CD14-positive monocyte (primary cell): ENCODE data around the gene RELT. TPM values are rescaled to one million over a fixed set of nuclear protein-coding genes. Genes with fewer than 3 reads are reported as not detected.

Experiments used
- DNase-seq, 3 donors: peaks; one replicate each; pipeline ENCODE4 v3.0.0-alpha.2; 2011 to 2022
- H2AFZ ChIP-seq: 2 replicates; pipeline ENCODE4 v1.6.0; 2012; ENCODE audit warnings: mild to moderate bottlenecking, low read depth, low read length, inconsistent platforms; ENCODE audit not compliant: insufficient read depth, poor library complexity, severe bottlenecking
- H3K27ac ChIP-seq, 2 donors: 1 replicate in 1 of 2; 2 replicates in 1 of 2; pipeline ENCODE4 v1.5.1; 2012 to 2013; ENCODE audit warnings: low read length in 2 of 2, control low read depth in 1 of 2, inconsistent platforms in 1 of 2, low read depth in 1 of 2, mild to moderate bottlenecking in 1 of 2
- H3K27me3 ChIP-seq, 2 donors: one replicate each; pipeline versions ENCODE4 v1.6.0 to v1.6.1; 2011 to 2013; ENCODE audit warnings: low read length in 2 of 2; ENCODE audit not compliant: control insufficient read depth in 2 of 2, insufficient read depth in 2 of 2
- H3K36me3 ChIP-seq, 2 donors: replicated peaks in 1 of 2; 1 replicate in 1 of 2; 2 replicates in 1 of 2; pipeline versions ENCODE4 v1.5.1 to v1.6.1; 2012 to 2013; ENCODE audit warnings: low read length in 2 of 2, control low read depth in 1 of 2, inconsistent platforms in 1 of 2, mild to moderate bottlenecking in 1 of 2; ENCODE audit not compliant: insufficient read depth in 2 of 2, control insufficient read depth in 1 of 2
- H3K4me1 ChIP-seq, 2 donors: 1 replicate in 1 of 2; 2 replicates in 1 of 2; pipeline versions ENCODE4 v1.5.1 to v1.6.1; 2012 to 2013; ENCODE audit warnings: low read length in 2 of 2, control low read depth in 1 of 2, inconsistent platforms in 1 of 2, mild to moderate bottlenecking in 1 of 2, moderate library complexity in 1 of 2; ENCODE audit not compliant: insufficient read depth in 2 of 2, control insufficient read depth in 1 of 2
- H3K4me2 ChIP-seq: replicated peaks from 2 replicates; pipeline ENCODE3; 2012; ENCODE audit warnings: low read length, moderate library complexity, mild to moderate bottlenecking; ENCODE audit not compliant: poor library complexity, severe bottlenecking; ENCODE audit errors: extremely low read depth
- H3K4me3 ChIP-seq, 3 experiments: fragments of 200-600 bp in 1 of 3; sonication (generic) in 1 of 3; replicated peaks in 1 of 3; 1 replicate in 2 of 3; 2 replicates in 1 of 3; pipeline ENCODE4 v1.5.1; 2011 to 2013; ENCODE audit warnings: low read length in 3 of 3, mild to moderate bottlenecking in 3 of 3, control low read depth in 2 of 3, low read depth in 2 of 3, inconsistent platforms in 1 of 3, moderate library complexity in 1 of 3
- H3K79me2 ChIP-seq: 2 replicates; pipeline ENCODE4 v1.6.0; 2012; ENCODE audit warnings: mild to moderate bottlenecking, control low read depth, inconsistent platforms, low read length, moderate library complexity; ENCODE audit not compliant: insufficient read depth
- H3K9ac ChIP-seq: 2 replicates; pipeline ENCODE4 v1.6.0; 2017; ENCODE audit warnings: low read length, mild to moderate bottlenecking; ENCODE audit not compliant: insufficient read depth, poor library complexity, severe bottlenecking
- H3K9me3 ChIP-seq, 2 donors: replicated peaks in 1 of 2; 1 replicate in 1 of 2; 2 replicates in 1 of 2; pipeline versions ENCODE4 v1.5.1 to v1.6.1; 2012 to 2013; ENCODE audit warnings: low read length in 2 of 2, control low read depth in 1 of 2; ENCODE audit not compliant: control insufficient read depth in 1 of 2, insufficient read depth in 1 of 2
- H4K20me1 ChIP-seq: 2 replicates; pipeline ENCODE4 v1.6.0; 2012; ENCODE audit warnings: mild to moderate bottlenecking, low read length, control low read depth, moderate library complexity; ENCODE audit not compliant: insufficient read depth
- H3K27ac Mint-ChIP-seq, 7 donors: one replicate each; pipeline ENCODE4 v1.8.0; 2020; ENCODE audit warnings: mild to moderate bottlenecking in 7 of 7, mixed read lengths in 7 of 7, moderate library complexity in 6 of 7, inconsistent platforms in 2 of 7
- H3K27me3 Mint-ChIP-seq, 3 donors: one replicate each; pipeline ENCODE4 v1.8.0; 2021 to 2022; ENCODE audit warnings: low read depth in 3 of 3, mild to moderate bottlenecking in 3 of 3, mixed read lengths in 3 of 3, moderate library complexity in 3 of 3, inconsistent platforms in 1 of 3
- H3K36me3 Mint-ChIP-seq, 2 donors: one replicate each; pipeline ENCODE4 v1.8.0; 2020; ENCODE audit warnings: mixed read lengths in 2 of 2, inconsistent platforms in 1 of 2, mild to moderate bottlenecking in 1 of 2
- H3K4me1 Mint-ChIP-seq: one replicate; pipeline ENCODE4 v1.8.0; 2020; ENCODE audit warnings: mild to moderate bottlenecking, mixed read lengths
- H3K4me3 Mint-ChIP-seq, 2 donors: one replicate each; pipeline ENCODE4 v1.8.0; 2020; ENCODE audit warnings: mild to moderate bottlenecking in 2 of 2, mixed read lengths in 2 of 2, moderate library complexity in 1 of 2
- H3K9me3 Mint-ChIP-seq, 7 donors: one replicate each; pipeline ENCODE4 v1.8.0; 2020 to 2022; ENCODE audit warnings: mixed read lengths in 7 of 7, mild to moderate bottlenecking in 6 of 7, moderate library complexity in 6 of 7, inconsistent platforms in 2 of 7
- WGBS: methylation state at CpG from one replicate; pipeline ENCODE4 v1.1.5; 2013; ENCODE audit warnings: missing lambda C conversion rate; ENCODE audit not compliant: insufficient coverage; 5-methylcytosine and 5-hydroxymethylcytosine counted together
- intact Hi-C, 2 donors: fragments of 100-400 bp; cut with micrococcal nuclease; formaldehyde crosslinking; loops; one replicate each; pipeline versions ENCODE4 v1.15.0 to v1.15.1; 2023
- polyA plus RNA-seq, 3 donors: library from polyadenylated mRNA; depleted of rRNA in 1 of 3; unstranded in 2 of 3; stranded (reverse) in 1 of 3; fragments of 300-500 nt in 2 of 3; fragments of >200 nt in 1 of 3; fragmentation: Illumina TruSeq in 2 of 3; gene quantifications; 1 replicate in 2 of 3; 2 replicates in 1 of 3; pipeline ENCODE4 v1.2.3, GENCODE V29; 2012 to 2021
- TF ChIP-seq, protein P1 (sequence below): fragments of 200-600 bp; IDR thresholded peaks from one replicate; pipeline ENCODE4 v1.8.0; 2022; ENCODE audit warnings: antibody characterized with exemption, mild to moderate bottlenecking

RELT gene
- polyA plus RNA-seq, 3 donors: 16.4 to 265 (median 27.3) TPM

DNA sequence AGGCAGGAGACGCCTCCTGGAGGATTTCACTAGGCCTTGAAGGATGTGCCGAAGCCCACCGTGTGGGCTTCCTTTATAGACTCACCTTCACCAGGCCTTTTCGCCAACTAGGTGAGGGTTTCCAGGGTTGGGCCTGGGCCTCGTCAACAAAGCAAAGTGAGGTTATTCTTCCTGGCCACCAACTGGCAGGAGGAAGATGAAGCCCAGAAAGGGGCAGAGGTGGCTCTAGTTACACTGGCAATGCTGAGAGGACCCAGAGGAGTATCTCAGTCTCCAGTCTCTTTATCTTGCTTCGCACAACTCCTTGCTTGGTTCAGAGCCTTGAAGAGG is 404 bp upstream of the RELT start:
- H3K27me3 Mint-ChIP-seq: peaks cover 0 to 6% (median 2%) of the 10 kb centered on the region in 3 donors
- H3K27ac ChIP-seq: peak overlapping the region in 1 of 2 donors; percentile 98
- no peaks in the 10 kb centered on the region for H3K9me3 Mint-ChIP-seq
- peaks cover 46% of the 10 kb centered on the region for H4K20me1 ChIP-seq
- H2AFZ ChIP-seq: peak overlapping the region; percentile 74
- peaks cover 54% of the 10 kb centered on the region for H3K79me2 ChIP-seq
- peaks cover 58% of the 10 kb centered on the region for H3K4me1 Mint-ChIP-seq
- H3K9ac ChIP-seq: no peak overlapping the region
- no peaks in the 10 kb centered on the region for H3K27me3 ChIP-seq
- H3K36me3 ChIP-seq: peaks cover 0 to 19% of the 10 kb centered on the region in 2 donors
- H3K4me3 Mint-ChIP-seq: peak overlapping the region in 1 of 2 donors; percentile 98
- peak overlapping the region; percentile 83 for H3K4me2 ChIP-seq
- peak overlapping the region in 1 of 3 experiments; percentile 95 for H3K4me3 ChIP-seq
- intact Hi-C loops: no loop called here
- H3K36me3 Mint-ChIP-seq: peaks cover 26 to 31% of the 10 kb centered on the region in 2 donors
- H3K9me3 ChIP-seq: no peaks in the 10 kb centered on the region
- H3K4me1 ChIP-seq: peaks cover 52 to 57% of the 10 kb centered on the region in 2 donors
- TF ChIP-seq, protein P1, sequence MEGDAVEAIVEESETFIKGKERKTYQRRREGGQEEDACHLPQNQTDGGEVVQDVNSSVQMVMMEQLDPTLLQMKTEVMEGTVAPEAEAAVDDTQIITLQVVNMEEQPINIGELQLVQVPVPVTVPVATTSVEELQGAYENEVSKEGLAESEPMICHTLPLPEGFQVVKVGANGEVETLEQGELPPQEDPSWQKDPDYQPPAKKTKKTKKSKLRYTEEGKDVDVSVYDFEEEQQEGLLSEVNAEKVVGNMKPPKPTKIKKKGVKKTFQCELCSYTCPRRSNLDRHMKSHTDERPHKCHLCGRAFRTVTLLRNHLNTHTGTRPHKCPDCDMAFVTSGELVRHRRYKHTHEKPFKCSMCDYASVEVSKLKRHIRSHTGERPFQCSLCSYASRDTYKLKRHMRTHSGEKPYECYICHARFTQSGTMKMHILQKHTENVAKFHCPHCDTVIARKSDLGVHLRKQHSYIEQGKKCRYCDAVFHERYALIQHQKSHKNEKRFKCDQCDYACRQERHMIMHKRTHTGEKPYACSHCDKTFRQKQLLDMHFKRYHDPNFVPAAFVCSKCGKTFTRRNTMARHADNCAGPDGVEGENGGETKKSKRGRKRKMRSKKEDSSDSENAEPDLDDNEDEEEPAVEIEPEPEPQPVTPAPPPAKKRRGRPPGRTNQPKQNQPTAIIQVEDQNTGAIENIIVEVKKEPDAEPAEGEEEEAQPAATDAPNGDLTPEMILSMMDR: no peak
- no peak for DNase-seq
- H3K27ac Mint-ChIP-seq: peak overlapping the region in 6 of 7 donors; percentile 56 to 99 (median 72)
- 42% methylated on average over 2 of the region's 6 CpGs for WGBS

DNA sequence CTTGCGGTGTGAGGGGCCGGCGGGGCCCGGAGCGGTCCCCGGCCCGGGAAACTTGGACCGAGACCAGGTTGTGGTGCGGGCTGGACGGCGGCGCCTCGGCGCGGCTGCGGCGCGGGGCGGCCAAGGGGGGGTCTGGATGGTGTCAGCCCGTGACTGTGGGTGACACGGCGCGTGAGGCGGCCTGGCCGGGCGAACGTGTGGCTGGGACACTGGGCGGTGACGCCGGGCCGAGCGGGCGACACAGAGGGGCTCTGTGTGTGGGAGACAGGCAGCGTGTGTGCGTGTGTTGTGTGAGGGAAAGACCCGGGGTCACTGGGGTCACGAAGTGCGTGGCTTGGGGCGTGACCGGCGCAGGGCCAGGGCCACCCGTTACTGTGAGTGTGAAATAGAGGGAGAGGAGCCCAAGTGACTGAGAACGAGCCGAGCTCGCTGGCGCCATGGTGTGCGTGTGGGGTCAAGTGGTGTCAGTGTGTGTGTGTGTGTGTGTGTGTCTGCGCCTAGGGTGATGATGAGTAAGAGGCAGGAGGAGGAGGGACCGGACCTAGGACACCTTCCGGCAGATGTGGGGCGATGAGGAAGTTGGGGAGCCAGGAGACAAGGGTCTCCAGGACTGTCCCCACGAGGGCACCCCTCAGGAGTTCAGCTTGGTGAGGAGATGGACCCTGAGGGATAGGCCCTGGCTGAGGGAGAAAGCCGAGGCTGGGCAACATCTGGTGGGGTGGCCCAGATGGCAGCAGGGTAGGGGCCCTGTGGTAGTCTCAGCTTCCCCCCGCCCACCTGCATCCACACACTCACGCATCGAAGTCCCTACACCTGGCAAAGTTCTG is 817 bp downstream of the RELT start:
- Histone ChIP-seq H3K9me3 (no peaks in the 10 kb centered on the region), H3K4me2 (peak overlapping the region; percentile 83), H3K4me1 (peaks cover 64 to 67% of the 10 kb centered on the region in 2 donors), H3K36me3 (peaks cover 0 to 22% of the 10 kb centered on the region in 2 donors), H3K27ac (peak overlapping the region; percentile 78 to 98), H2AFZ (no peak overlapping the region), H4K20me1 (peaks cover 59% of the 10 kb centered on the region), H3K9ac (peak overlapping the region; percentile 100), H3K79me2 (peaks cover 66% of the 10 kb centered on the region), H3K27me3 (no peaks in the 10 kb centered on the region), H3K4me3 (peak overlapping the region; percentile 59 to 95 (median 86))
- Mint-ChIP-seq H3K9me3 (no peaks in the 10 kb centered on the region), H3K36me3 (peaks cover 26 to 38% of the 10 kb centered on the region in 2 donors), H3K27me3 (peaks cover 0 to 6% (median 2%) of the 10 kb centered on the region in 3 donors), H3K4me3 (peak overlapping the region; percentile 98), H3K27ac (peak overlapping the region; percentile 97 to 99 (median 98)), H3K4me1 (peaks cover 67% of the 10 kb centered on the region)
- TF ChIP-seq, protein P1: no peak
- peak; percentile 91 to 96 (median 93) for DNase-seq
- under 1% methylated on average over 50 of the region's 56 CpGs for WGBS
- intact Hi-C loops: no loop called here
